GM19239 (cell line): ENCODE data around the gene TTC39C.
A peak's percentile ranks its signal among the peaks of the same experiment; 100 is the strongest.

ENCODE experiments used
- DNase-seq: peaks from one replicate; pipeline ENCODE4 v3.0.0; 2011; ENCODE audit warnings: low spot score; ENCODE audit not compliant: insufficient read length
- FAIRE-seq: peaks from 2 replicates; lab custom pipeline; 2011; peaks lifted over from hg19 to GRCh38; lab: Jason Lieb, UNC

TTC39C gene

DNA sequence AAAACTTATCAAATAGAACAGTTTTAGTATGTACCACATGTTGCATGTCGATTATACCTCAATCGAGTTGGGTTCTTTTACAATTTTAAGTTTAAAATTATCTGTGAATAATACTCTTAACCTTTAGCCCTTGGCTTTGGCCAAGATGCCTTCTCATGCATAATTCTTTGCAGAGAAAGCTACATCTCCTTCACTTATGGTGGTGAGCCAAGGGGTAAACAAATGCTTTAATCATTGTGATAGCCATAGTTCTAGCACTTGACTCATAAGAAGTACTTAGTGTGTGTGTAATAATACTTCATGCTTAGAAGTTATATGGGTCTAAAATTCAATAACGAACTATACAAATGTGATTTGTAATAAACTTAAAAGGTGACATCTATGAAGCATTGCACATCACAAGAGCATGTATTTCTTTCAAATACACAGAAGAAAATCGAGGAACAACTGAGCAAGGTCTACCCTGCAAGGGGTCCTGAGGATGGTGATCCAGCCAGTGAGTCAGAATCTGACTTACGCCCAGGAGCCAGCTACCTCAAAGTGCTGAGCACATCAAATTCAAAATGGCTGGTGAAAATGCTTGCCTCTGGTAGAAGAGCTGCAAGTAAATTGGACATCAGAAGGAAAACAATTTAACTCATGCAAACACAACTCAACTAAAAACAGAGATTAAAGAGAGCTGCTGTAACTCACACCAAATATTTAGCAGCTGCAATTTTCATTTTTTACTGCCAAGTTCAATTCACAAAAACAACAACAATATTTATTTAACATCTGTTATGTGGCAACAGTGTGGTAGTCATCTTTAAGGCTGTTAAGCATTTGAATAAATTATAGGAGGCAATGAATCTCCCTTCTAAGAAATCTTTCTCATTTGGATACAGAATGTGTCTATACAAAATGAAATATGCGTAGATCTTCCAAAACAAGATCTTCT, 23.8 kb upstream of the TTC39C start:
- FAIRE-seq, result no peak
- DNase-seq, result no peak

DNA sequence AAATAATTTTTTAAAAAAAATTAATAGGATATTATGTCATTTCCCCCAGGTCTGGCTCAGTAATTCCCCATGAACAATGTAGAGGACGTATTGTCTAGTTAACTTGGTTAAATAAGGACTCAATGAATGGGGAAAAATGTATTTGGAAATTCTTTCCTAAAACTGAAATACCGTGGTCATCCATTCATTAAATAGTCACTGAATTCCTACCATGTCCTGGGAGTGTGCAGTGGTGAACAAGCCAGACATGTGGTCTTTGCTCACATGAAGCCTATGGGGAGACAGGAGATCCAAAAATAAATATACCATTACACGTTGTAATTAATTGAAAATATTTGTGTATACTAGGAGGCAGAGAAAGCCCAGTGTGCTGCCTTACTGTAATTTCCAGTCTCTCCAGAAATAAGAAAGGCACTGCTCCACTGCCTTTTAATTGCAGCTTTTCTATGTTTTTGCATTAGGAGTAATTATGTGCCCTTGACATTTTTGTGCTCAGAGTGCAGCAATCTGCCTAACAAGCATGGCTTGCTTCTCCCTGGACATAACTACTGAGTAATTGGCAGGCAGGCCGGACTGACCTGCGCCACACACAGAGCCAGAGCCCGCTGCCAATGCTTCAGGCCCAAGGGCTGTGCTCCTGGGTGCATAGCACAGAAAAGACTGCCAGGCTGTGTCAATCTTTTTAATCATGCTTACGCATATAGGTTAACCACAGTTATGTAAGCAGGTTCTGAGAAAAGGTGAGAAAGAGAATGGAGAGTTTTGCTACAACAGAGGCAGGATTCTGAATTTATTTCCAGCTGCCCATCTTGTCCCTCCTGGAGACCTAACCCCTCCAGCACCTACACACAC, 22.2 kb upstream of the TTC39C start:
- FAIRE-seq (no peak), DNase-seq (no peak)

DNA sequence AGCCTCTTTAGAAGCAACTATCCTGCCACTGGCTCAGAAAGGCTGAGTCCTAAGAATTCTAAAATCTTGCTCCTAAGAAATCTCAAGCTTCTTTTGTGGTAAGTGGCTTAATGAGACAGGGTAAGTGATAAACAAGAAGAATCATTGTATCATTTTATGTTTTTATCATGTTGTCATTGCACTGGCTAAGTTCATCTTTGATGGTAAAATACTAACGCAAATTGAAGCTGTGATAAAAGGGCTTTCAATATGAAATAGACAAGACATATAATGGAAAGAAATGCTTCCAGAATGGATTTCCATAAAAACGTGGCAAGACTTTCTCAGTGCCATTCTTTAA, 21.6 kb upstream of the TTC39C start:
- FAIRE-seq (no peak), DNase-seq (no peak)

- DNase-seq (no peak), FAIRE-seq (no peak)
Observed at GRCh38 chr18:23994361-23994902, 20.1 kb upstream of the TTC39C start.

- DNase-seq (no peak), FAIRE-seq (no peak)
Observed at GRCh38 chr18:23995180-23995579, 19.4 kb upstream of the TTC39C start.

- FAIRE-seq (no peak), DNase-seq (no peak)
Observed at GRCh38 chr18:23998018-23998417, 16.5 kb upstream of the TTC39C start.

- FAIRE-seq, result no peak
Observed at GRCh38 chr18:23998820-23999219, 15.7 kb upstream of the TTC39C start.

DNA sequence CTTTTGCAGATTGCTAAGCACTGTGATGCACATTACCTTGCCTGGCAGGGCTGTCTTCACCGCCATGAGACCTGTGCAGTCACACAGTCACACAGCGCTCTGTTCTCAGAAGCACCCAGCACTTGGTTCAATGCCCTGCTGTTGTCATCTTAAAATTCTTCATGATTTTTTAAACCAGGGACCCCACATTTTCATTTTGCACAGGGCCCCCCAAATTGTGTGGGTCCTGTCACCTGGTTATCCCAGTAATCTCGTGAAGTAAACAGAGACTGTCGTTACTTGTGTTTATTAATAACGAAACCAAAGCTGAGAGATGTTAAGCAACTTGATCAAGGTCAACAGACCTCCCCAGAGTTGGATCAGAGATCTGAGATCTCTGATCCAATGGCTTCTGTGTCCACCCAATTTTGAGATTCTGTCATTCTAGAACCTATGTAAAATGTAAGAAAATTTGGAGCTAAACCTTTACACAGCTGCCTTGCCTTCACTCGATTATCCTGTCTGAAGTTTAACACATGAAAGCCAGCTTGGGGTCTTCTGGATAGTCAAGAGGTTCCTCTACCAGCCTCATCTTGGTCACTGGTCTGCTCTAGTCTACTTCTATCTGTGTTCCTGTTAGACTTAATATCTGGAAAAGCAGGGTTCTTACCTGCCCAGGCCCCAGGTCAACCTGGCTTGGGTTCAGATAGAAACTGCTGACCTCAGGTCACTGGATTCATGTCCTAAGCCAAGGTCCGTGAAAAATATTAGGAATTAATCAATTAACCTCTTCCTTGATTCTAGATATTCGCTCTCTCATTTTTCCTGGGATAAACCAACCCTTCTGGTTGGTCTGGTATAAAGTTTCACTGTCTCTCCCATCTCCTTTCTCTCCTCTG, 13.7 kb upstream of the TTC39C start:
- FAIRE-seq (no peak), DNase-seq (no peak)

More at GRCh38 chr18:23998820-23999219, 15.7 kb upstream of the TTC39C start:
- DNase-seq, result no peak

- no peak for DNase-seq
Observed at GRCh38 chr18:24002479-24002878, 12.1 kb upstream of the TTC39C start.

GRCh38 chr18:24003288-24003687, 11.3 kb upstream of the TTC39C start:
- FAIRE-seq (no peak), DNase-seq (no peak)

More at GRCh38 chr18:24002479-24002878, 12.1 kb upstream of the TTC39C start:
- no peak for FAIRE-seq

DNA sequence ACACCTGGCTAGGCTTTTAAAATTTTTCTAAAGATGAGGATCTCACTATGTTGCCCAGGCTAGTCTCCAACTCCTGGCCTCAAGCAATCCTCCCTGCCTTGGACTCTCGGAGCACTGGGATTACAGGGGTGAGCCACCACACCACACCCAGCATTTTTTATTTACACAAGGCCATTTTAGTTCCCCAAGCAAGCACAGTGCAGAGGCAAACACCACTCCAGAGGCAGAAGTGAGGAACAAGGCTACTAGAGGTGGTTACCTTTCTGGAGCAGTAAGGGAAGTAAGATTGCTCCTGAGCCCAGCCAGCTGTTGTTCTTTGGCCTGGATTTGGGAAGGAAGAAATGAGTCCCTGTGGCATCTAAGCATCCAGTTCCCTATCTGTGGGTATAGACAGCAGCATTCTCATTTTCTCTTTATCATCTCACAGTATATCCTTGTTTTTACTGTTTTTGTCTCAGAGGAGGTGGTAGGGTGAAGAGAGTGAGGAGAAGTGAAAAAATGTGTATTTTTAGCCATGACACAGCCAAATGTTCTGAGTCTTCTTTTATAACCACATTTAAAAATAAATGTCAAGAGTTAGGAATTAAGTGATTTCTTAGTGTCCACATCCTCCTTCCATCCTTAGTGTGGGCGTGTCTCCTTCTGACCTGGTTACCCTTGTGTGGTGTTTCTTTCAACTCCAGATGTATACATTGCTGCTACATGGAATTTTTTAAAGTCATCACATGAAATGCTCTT, 10.5 kb upstream of the TTC39C start:
- DNase-seq (no peak), FAIRE-seq (no peak)

DNA sequence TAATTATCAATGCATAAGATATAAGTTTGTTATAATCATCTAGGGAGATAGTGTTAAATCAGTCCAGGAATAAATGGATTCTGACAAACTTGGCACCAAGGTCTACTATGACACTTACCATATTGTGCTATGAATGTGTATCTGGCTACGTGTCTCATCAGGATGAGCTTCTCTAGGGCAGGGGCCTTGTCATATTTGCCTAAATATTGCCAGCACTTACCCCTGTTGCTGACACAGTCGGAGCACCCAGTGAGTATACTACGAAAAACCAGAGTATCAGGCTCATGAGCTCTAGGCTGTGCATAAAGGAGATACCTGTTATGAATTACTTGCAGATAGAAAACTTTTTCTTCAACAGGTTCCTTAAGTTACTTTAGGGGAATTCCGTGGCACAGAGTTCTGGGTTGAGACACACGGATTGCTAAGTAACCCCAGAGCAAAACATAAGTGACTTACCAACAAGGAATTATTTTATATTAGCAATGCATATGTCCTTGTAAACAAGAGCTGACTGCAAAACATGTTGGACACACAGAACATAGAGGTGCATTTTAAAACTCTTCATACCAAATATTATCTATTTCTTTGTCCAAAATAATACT, 7.7 kb upstream of the TTC39C start:
- FAIRE-seq, result no peak

GRCh38 chr18:24009246-24009645, 5.3 kb upstream of the TTC39C start:
- FAIRE-seq, result no peak
- DNase-seq, result no peak

More for the DNA sequence above, 7.7 kb upstream of the TTC39C start:
- DNase-seq, result no peak

DNA sequence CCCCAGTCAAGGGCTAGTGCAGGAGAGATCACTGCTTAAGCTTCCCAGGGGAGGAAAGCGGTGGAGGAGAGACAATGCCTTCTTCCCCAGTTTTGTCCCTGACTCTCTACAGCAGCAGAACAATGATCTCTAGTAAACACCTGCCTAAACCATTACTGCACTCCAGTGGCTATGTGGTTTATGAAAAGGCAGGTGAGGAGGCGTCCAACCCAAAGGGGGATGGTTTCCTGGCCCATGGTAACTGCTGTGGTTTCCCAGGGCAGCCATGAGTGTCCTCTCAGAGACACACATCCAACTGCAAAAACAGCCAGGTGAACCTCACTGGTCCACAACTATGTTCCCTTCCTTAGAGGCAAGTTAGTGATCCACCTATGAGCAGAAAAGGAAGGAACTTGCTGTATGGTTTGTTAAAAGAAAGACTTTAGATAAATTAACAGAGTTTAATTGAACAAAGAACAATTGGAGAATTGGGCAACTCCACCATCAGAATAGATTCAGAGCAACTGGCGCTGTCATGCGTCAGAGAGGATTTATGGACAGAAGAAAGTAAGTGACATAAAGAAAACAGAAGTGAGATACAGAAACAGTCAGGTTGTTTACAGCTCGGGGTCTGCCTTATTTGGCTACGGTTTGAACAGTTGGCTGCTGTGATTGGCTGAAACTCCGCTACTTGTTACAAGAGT, 4.8 kb upstream of the TTC39C start:
- DNase-seq (no peak), FAIRE-seq (peak; percentile 97)

DNA sequence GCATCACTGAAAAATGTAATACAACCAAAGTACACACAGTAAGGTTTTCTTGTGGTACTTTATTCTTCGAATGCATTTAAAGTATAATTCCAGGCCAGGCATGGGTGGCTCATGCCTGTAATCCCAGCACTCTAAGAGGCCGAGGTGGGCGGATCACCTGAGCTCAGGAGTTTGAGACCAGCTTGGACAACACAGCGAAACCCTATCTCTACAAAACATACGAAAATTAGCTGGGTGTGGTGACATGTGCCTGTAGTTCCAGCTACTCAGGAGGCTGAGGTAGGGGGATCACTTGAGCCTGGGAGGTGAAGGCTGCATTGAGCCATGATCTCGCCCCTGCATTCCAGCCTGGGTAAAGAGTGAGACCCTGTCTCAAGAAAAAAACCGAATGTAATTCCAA, 3.9 kb upstream of the TTC39C start:
- FAIRE-seq, result peak; percentile 47

DNA sequence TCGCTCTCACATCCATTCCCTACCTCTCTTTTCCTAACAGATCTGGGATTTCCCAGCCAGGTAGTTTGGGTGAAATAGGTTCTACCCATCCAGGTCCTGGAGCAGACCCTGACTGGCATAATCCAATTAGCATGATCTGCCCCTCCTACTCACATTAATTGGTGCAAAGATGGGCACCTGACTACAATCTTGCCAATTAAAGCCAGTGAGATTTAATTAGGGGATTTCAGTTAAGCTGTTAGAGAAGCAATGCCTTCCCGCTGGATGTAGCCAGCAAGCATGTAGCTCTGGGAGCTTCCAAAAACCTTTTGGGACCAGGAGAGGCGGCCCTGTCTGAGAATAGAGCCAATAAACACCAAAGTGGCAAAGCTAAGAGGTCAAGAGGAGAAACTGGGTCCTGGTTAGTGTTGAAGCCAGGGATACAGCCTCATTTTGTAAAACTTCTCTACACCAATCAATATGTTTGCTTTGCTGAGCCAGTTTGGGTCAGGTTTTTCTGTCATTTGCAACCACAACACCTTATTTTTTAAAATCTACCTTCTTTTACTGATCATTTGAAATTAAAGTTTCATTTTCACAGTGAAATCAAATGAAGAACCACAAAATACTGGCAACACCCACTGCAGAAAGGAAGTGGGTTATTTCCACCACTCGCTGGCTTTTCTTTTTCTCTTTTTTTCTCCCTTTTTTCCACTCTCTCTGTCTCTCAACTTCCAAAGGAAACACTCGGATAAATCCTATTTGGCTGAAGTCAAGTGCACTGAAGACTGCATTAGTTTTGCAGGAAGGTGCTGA, 3.2 kb upstream of the TTC39C start:
- DNase-seq (no peak), FAIRE-seq (peak; percentile 93)

More for the DNA sequence above, 3.9 kb upstream of the TTC39C start:
- no peak for DNase-seq

DNA sequence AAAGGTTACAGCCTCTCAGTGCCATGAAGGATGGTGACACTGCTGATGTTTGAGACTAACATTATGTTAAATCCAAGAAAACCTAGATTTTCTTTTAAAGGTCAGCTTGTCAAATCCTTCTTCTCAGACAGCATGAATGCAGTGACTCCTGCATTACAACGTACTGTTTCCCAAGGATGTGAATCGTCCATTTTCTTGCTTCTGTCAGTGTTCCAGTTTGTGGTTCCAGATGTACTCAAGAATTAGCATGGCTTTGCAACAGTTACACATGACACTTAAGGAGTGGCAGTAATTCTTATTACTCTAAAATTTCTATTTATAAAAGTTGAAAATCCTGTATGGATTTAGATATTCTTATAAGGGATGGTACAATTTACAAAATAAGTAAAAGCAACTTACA, 1.5 kb upstream of the TTC39C start:
- DNase-seq (no peak), FAIRE-seq (no peak)
